Ascending aorta (tissue), 2 donors: ENCODE data around the gene APOB. TPM values are rescaled to one million over a fixed set of nuclear protein-coding genes. Genes with fewer than 3 reads are reported as not detected.
A peak's percentile ranks its signal among the peaks of the same experiment; 100 is the strongest.

Experiments used
- DNase-seq, 2 donors: peaks; one replicate each; pipeline ENCODE4 v3.0.0-alpha.2; 2019; ENCODE audit warnings: low spot score in 2 of 2
- H3K27ac ChIP-seq, 2 donors: fragments of 200-600 bp; sonication (generic); one replicate each; pipeline ENCODE4 v1.5.1; 2016 to 2017; ENCODE audit warnings: mild to moderate bottlenecking in 1 of 2
- H3K27me3 ChIP-seq: fragments of 200-600 bp; sonication (generic); one replicate; pipeline ENCODE4 v1.5.1; 2017
- H3K36me3 ChIP-seq, 2 donors: fragments of 200-600 bp; sonication (generic); one replicate each; pipeline ENCODE4 v1.5.1; 2016
- H3K4me1 ChIP-seq, 2 donors: fragments of 200-600 bp; sonication (generic); one replicate each; pipeline ENCODE4 v1.5.1; 2016 to 2017; ENCODE audit warnings: mild to moderate bottlenecking in 1 of 2
- H3K4me3 ChIP-seq, 2 donors: fragments of 200-600 bp; sonication (generic); one replicate each; pipeline ENCODE4 v1.5.1; 2016 to 2017; ENCODE audit warnings: mild to moderate bottlenecking in 1 of 2
- H3K9me3 ChIP-seq, 2 donors: fragments of 200-600 bp; sonication (generic); one replicate each; pipeline ENCODE4 v1.5.1; 2016
- CTCF ChIP-seq, 3 experiments: fragments of 200-600 bp in 2 of 3; fragments of 450-650 bp in 1 of 3; sonication (generic) in 2 of 3; IDR thresholded peaks; one replicate each; pipeline ENCODE4 v1.5.1; 2016 to 2019; ENCODE audit warnings: antibody characterized with exemption in 3 of 3, mild to moderate bottlenecking in 1 of 3, moderate library complexity in 1 of 3
- intact Hi-C: fragments of 100-400 bp; cut with DNase I; formaldehyde crosslinking; loops from one replicate; pipeline ENCODE4 v1.15.1; 2023
- total RNA-seq: library from RNA; depleted of rRNA; stranded (reverse); fragments of >200 nt; gene quantifications from one replicate; pipeline ENCODE4 v1.1.0, GENCODE V29; 2016

The APOB gene
- total RNA-seq, 1 donor from 2014 or later: 8.5 TPM

DNA sequence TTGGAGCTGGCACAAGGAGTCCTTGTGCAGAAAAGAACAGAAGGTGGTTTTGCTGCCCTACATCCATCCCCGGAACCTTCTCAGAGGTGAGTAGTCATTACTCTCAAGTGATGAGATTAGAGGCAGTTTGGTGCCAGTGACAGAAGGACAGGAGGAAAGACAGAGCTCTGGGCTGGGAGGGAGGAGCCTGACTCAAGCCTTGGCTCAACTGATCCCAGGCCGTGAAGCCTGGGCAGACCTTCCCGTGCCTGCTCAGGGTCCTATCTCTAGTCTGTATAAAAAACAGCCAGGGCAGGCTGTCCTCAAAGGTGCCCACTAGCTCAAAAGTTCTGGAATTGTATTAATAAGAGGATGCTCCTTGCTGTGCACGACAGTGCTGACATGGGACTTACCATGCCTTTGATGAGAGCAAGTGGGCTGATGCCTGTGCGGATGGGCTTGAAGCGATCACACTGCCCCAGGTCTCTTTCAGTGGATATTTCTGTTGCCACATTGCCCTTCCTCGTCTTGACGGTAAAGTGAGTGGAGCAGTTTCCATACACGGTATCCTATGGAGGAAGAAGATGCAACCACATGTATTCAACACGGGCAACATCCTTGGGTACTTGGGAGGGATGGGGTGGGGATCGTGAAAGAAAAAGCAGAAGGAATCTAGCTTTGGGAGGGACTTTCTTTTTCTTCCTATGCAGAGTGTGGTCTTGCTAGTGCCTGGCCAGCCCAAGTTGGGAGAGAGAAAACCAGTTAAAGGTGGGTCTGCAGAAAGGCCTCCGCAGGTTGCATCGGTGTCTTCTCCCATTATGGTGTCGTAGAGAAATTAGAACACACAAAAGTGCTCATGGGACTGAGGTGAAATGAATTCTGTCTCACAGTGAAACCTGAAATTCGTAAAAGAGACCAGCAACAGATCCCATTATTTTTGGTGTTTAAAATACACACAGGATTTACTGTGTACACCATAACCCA is 6.9 kb downstream of the APOB start:
- peaks cover 0 to 7% of the 10 kb centered on the region in 2 donors for H3K36me3 ChIP-seq
- no peak overlapping the region for H3K4me3 ChIP-seq
- H3K27me3 ChIP-seq: no peaks in the 10 kb centered on the region
- TF ChIP-seq CTCF (IDR thresholded peaks at IDR 0.05): no peak
- intact Hi-C loops: no loop called here
- DNase-seq: no peak
- no peaks in the 10 kb centered on the region for H3K9me3 ChIP-seq
- H3K4me1 ChIP-seq: peaks cover 3 to 17% of the 10 kb centered on the region in 2 donors
- peak overlapping the region; percentile 69 to 72 for H3K27ac ChIP-seq

GRCh38 chr2:21035974-21036707 is 7.7 kb downstream of the APOB start:
- peak overlapping the region in 1 of 2 donors; percentile 22 for H3K27ac ChIP-seq
- no peak for TF ChIP-seq CTCF (IDR thresholded peaks at IDR 0.05)
- no peak for DNase-seq
- no peaks in the 10 kb centered on the region for H3K27me3 ChIP-seq
- H3K9me3 ChIP-seq: no peaks in the 10 kb centered on the region
- no peak overlapping the region for H3K4me3 ChIP-seq
- peaks cover 0 to 7% of the 10 kb centered on the region in 2 donors for H3K36me3 ChIP-seq
- H3K4me1 ChIP-seq: peaks cover 3 to 17% of the 10 kb centered on the region in 2 donors
- intact Hi-C loops: no loop called here

GRCh38 chr2:21035282-21035973 is 8.4 kb downstream of the APOB start:
- H3K4me3 ChIP-seq: no peak overlapping the region
- DNase-seq: no peak
- peak overlapping the region in 1 of 2 donors; percentile 32 for H3K27ac ChIP-seq
- TF ChIP-seq CTCF (IDR thresholded peaks at IDR 0.05): no peak
- H3K27me3 ChIP-seq: no peaks in the 10 kb centered on the region
- H3K9me3 ChIP-seq: no peaks in the 10 kb centered on the region
- peaks cover 3 to 17% of the 10 kb centered on the region in 2 donors for H3K4me1 ChIP-seq
- peaks cover 0 to 7% of the 10 kb centered on the region in 2 donors for H3K36me3 ChIP-seq
- intact Hi-C loops: no loop called here

DNA sequence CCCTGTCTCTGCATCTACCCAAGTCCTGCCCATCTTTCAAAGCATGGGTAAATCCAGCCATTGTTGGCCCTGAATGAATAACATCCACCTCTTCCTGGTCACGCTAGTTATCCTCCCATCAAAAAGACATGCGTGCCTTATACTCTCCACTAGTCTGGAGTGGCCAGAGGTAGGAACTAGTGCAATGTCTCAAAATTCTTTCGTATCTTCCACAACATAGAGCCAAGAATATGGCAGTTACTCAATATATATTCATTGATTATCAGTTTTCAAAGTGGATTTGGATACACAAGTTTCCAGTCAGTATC is 8.9 kb downstream of the APOB start:
- intact Hi-C loops: no loop called here
- H3K4me3 ChIP-seq: no peak overlapping the region
- H3K9me3 ChIP-seq: no peaks in the 10 kb centered on the region
- peaks cover 0 to 7% of the 10 kb centered on the region in 2 donors for H3K36me3 ChIP-seq
- no peak for TF ChIP-seq CTCF (IDR thresholded peaks at IDR 0.05)
- DNase-seq: no peak
- H3K4me1 ChIP-seq: peaks cover 3 to 15% of the 10 kb centered on the region in 2 donors
- peak overlapping the region in 1 of 2 donors; percentile 32 for H3K27ac ChIP-seq
- no peaks in the 10 kb centered on the region for H3K27me3 ChIP-seq

GRCh38 chr2:21034156-21034971 is 9.5 kb downstream of the APOB start:
- Histone ChIP-seq H3K4me1 (peaks cover 0 to 10% of the 10 kb centered on the region in 2 donors), H3K36me3 (peaks cover 0 to 7% of the 10 kb centered on the region in 2 donors), H3K27ac (peak overlapping the region in 1 of 2 donors; percentile 32), H3K27me3 (no peaks in the 10 kb centered on the region), H3K9me3 (no peaks in the 10 kb centered on the region), H3K4me3 (no peak overlapping the region)
- no peak for DNase-seq
- intact Hi-C loops: no loop called here
- no peak for TF ChIP-seq CTCF (IDR thresholded peaks at IDR 0.05)
